Smooth muscle cell (in vitro differentiated cells): Measurements from ENCODE around the gene CADPS2. TPM values are rescaled to one million over a fixed set of nuclear protein-coding genes. Genes with fewer than 3 reads are reported as not detected.

Experiments
- DNase-seq: peaks from one replicate; lab custom pipeline; 2025; ENCODE audit not compliant: unreplicated experiment; lab: John Stamatoyannopoulos, UW
- H2AFZ ChIP-seq: fragments of 200-600 bp; sonication (generic); 2 replicates; pipeline ENCODE4 v1.6.0; 2016; ENCODE audit warnings: antibody characterized with exemption, low read depth, mild to moderate bottlenecking
- H3F3A ChIP-seq: fragments of 200-600 bp; sonication (generic); 2 replicates; pipeline ENCODE4 v1.6.0; 2017; ENCODE audit warnings: antibody characterized with exemption, low read depth
- H3K27ac ChIP-seq: fragments of 200-600 bp; sonication (generic); 2 replicates; pipeline ENCODE4 v1.5.1; 2016; ENCODE audit warnings: low read depth, mild to moderate bottlenecking
- H3K27me3 ChIP-seq: fragments of 200-600 bp; sonication (generic); 2 replicates; pipeline ENCODE4 v1.6.1; 2016; ENCODE audit warnings: low read depth, mild to moderate bottlenecking
- H3K36me3 ChIP-seq: fragments of 200-600 bp; sonication (generic); 2 replicates; pipeline ENCODE4 v1.5.1; 2016; ENCODE audit warnings: low read depth
- H3K4me1 ChIP-seq: fragments of 200-600 bp; sonication (generic); 2 replicates; pipeline ENCODE4 v1.5.1; 2016; ENCODE audit warnings: low read depth
- H3K4me2 ChIP-seq: fragments of 200-600 bp; sonication (generic); 2 replicates; pipeline ENCODE4 v1.6.0; 2016; ENCODE audit warnings: mild to moderate bottlenecking
- H3K4me3 ChIP-seq: fragments of 200-600 bp; sonication (generic); 2 replicates; pipeline ENCODE4 v1.5.1; 2016; ENCODE audit warnings: mild to moderate bottlenecking
- H3K79me2 ChIP-seq: fragments of 200-600 bp; sonication (generic); 2 replicates; pipeline ENCODE4 v1.6.0; 2016; ENCODE audit warnings: low read depth, mild to moderate bottlenecking
- H3K9ac ChIP-seq: fragments of 200-600 bp; sonication (generic); 2 replicates; pipeline ENCODE4 v1.6.0; 2016; ENCODE audit warnings: low read depth
- H3K9me3 ChIP-seq: fragments of 200-600 bp; sonication (generic); replicated peaks from 2 replicates; pipeline ENCODE4 v1.5.1; 2016; ENCODE audit warnings: low read depth
- H4K20me1 ChIP-seq: fragments of 200-600 bp; sonication (generic); 2 replicates; pipeline ENCODE4 v1.6.0; 2016; ENCODE audit warnings: low read depth
- CTCF ChIP-seq: fragments of 200-600 bp; sonication (generic); IDR thresholded peaks from 2 replicates; pipeline ENCODE4 v1.5.1; 2017; ENCODE audit warnings: borderline replicate concordance, mild to moderate bottlenecking, antibody characterized with exemption; ENCODE audit not compliant: insufficient read depth, poor library complexity, severe bottlenecking
- WGBS: methylation state at CpG from one replicate; pipeline ENCODE4 v1.1.7; 2016; ENCODE audit warnings: low lambda C conversion rate; 5-methylcytosine and 5-hydroxymethylcytosine counted together
- polyA plus RNA-seq: library from polyadenylated mRNA; unstranded; fragments of >200 nt; fragmentation: Nextera tagmentation; extraction: Ambion mirVana; gene quantifications from 2 replicates; pipeline ENCODE4 v1.2.1, GENCODE V29; 2016
- total RNA-seq: library from RNA; depleted of rRNA; stranded (reverse); fragments of >200 nt; gene quantifications from 2 replicates; pipeline ENCODE4 v1.2.3, GENCODE V29; 2014

Gene CADPS2
- total and polyA plus RNA-seq, 2 experiments from 2014 or later = 8.5 to 15.6 TPM

DNA sequence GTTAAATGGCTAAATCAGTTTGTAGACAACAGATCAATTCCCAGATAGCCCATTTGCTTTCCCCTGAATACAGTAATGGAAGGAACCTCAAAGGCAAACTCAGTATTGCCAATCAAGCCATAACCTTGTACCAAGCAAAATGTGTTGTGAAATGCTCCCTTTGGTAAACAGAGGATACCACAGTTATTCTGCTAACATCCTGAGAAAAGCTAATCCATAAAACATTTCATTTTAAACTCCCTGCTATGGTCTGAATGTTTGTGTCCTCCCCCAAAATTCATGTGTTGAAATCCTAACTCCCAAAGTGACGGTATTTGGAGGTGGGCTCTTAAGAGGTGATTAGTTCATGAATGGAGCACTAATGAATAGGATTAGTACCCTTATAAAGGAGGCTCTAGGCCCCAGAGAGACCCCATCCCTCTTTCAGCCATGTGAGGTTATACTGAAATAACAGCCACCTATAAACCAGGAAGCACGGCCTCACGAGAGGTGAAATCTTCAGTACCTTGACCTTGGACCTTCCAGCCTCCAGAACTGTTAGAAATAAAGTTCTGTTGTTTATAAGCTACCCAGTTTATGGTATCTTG is 94.2 kb downstream of the CADPS2 start:
- Histone ChIP-seq H3K36me3 (no peaks in the 10 kb centered on the region), H2AFZ (no peak overlapping the region), H4K20me1 (no peaks in the 10 kb centered on the region), H3K4me3 (no peak overlapping the region), H3F3A (no peaks in the 10 kb centered on the region), H3K4me1 (peaks cover 54% of the 10 kb centered on the region), H3K79me2 (no peaks in the 10 kb centered on the region), H3K4me2 (no peak overlapping the region), H3K27ac (no peak overlapping the region), H3K9ac (no peak overlapping the region), H3K27me3 (no peaks in the 10 kb centered on the region), H3K9me3 (no peaks in the 10 kb centered on the region)
- TF ChIP-seq CTCF = no peak
- 91% methylated on average over 3 of the region's 3 CpGs for WGBS
- DNase-seq = no peak

- Histone ChIP-seq H3K4me2 (no peak overlapping the region), H3K27me3 (no peaks in the 10 kb centered on the region), H4K20me1 (no peaks in the 10 kb centered on the region), H2AFZ (no peak overlapping the region), H3K79me2 (no peaks in the 10 kb centered on the region), H3K9ac (no peak overlapping the region), H3K36me3 (no peaks in the 10 kb centered on the region), H3K4me1 (peaks cover 57% of the 10 kb centered on the region), H3K27ac (no peak overlapping the region), H3K9me3 (no peaks in the 10 kb centered on the region), H3K4me3 (no peak overlapping the region), H3F3A (no peaks in the 10 kb centered on the region)
- no peak for TF ChIP-seq CTCF
- no peak for DNase-seq
- 83% methylated on average over 2 of the region's 2 CpGs for WGBS
Measured at GRCh38 chr7:122790591-122790990, 95.7 kb downstream of the CADPS2 start.

- H3K36me3 ChIP-seq = no peaks in the 10 kb centered on the region
- H3K27me3 ChIP-seq = no peaks in the 10 kb centered on the region
- DNase-seq = no peak
- no peaks in the 10 kb centered on the region for H3K9me3 ChIP-seq
- H3K27ac ChIP-seq = peak overlapping the region; percentile 9
- H3K4me1 ChIP-seq = peaks cover 57% of the 10 kb centered on the region
- no peak overlapping the region for H3K9ac ChIP-seq
- WGBS = 66% methylated on average over 3 of the region's 3 CpGs
- H4K20me1 ChIP-seq = no peaks in the 10 kb centered on the region
- no peaks in the 10 kb centered on the region for H3F3A ChIP-seq
- no peaks in the 10 kb centered on the region for H3K79me2 ChIP-seq
- peak overlapping the region; percentile 14 for H3K4me2 ChIP-seq
- H3K4me3 ChIP-seq = no peak overlapping the region
- TF ChIP-seq CTCF = no peak
- H2AFZ ChIP-seq = no peak overlapping the region
Measured at GRCh38 chr7:122790132-122790531, 96.1 kb downstream of the CADPS2 start.

GRCh38 chr7:122789156-122789555 is 97.1 kb downstream of the CADPS2 start:
- no peaks in the 10 kb centered on the region for H3F3A ChIP-seq
- 15% methylated on average over 1 of the region's 1 CpG for WGBS

More at GRCh38 chr7:122789156-122789555, 97.1 kb downstream of the CADPS2 start:
- H3K36me3 ChIP-seq = no peaks in the 10 kb centered on the region
- no peak for DNase-seq
- no peaks in the 10 kb centered on the region for H4K20me1 ChIP-seq
- no peaks in the 10 kb centered on the region for H3K9me3 ChIP-seq
- H3K4me1 ChIP-seq = peaks cover 57% of the 10 kb centered on the region
- peak overlapping the region; percentile 24 for H3K4me2 ChIP-seq
- H3K4me3 ChIP-seq = no peak overlapping the region
- H3K27ac ChIP-seq = peak overlapping the region; percentile 9
- H3K27me3 ChIP-seq = no peaks in the 10 kb centered on the region
- H3K9ac ChIP-seq = no peak overlapping the region
- TF ChIP-seq CTCF = no peak
- no peaks in the 10 kb centered on the region for H3K79me2 ChIP-seq
- H2AFZ ChIP-seq = no peak overlapping the region
